GM19328 (cell line): ENCODE data around the gene KCTD10.

Experiments used
- ATAC-seq: cut with Tn5 transposase; IDR thresholded peaks from one replicate; pipeline ENCODE4 v1.9.1; 2021; ENCODE audit warnings: mild to moderate bottlenecking, moderate library complexity; ENCODE audit not compliant: unreplicated experiment

The KCTD10 gene

GRCh38 chr12:109495012-109495411, 17.9 kb upstream of the KCTD10 start:
- no peak for ATAC-seq

GRCh38 chr12:109494348-109494881, 17.3 kb upstream of the KCTD10 start:
- ATAC-seq = no peak

- ATAC-seq = no peak
Observed at GRCh38 chr12:109493938-109494337, 16.8 kb upstream of the KCTD10 start.

- ATAC-seq = no peak
Observed at GRCh38 chr12:109493090-109493489, 16.0 kb upstream of the KCTD10 start.

GRCh38 chr12:109492371-109492770, 15.3 kb upstream of the KCTD10 start:
- no peak for ATAC-seq

- ATAC-seq = no peak
Observed at GRCh38 chr12:109491671-109492070, 14.6 kb upstream of the KCTD10 start.

- no peak for ATAC-seq
Observed at GRCh38 chr12:109489955-109490565, 13.0 kb upstream of the KCTD10 start.

- ATAC-seq = no peak
Observed at GRCh38 chr12:109489016-109489954, 12.2 kb upstream of the KCTD10 start.

GRCh38 chr12:109488051-109488665, 11.1 kb upstream of the KCTD10 start:
- ATAC-seq = no peak

- no peak for ATAC-seq
Observed at GRCh38 chr12:109487181-109488050, 10.3 kb upstream of the KCTD10 start.

GRCh38 chr12:109485201-109485600, 8.1 kb upstream of the KCTD10 start:
- no peak for ATAC-seq

GRCh38 chr12:109483346-109483745, 6.2 kb upstream of the KCTD10 start:
- no peak for ATAC-seq

GRCh38 chr12:109482894-109483293, 5.8 kb upstream of the KCTD10 start:
- ATAC-seq = no peak

- ATAC-seq = no peak
Observed at GRCh38 chr12:109482491-109482890, 5.4 kb upstream of the KCTD10 start.

- ATAC-seq = no peak
Observed at GRCh38 chr12:109481863-109482262, 4.8 kb upstream of the KCTD10 start.

GRCh38 chr12:109480356-109480755, 3.3 kb upstream of the KCTD10 start:
- no peak for ATAC-seq

- ATAC-seq = no peak
Observed at GRCh38 chr12:109479761-109480160, 2.7 kb upstream of the KCTD10 start.

GRCh38 chr12:109477963-109478315, 839 bp upstream of the KCTD10 start:
- no peak for ATAC-seq

- ATAC-seq = no peak
Observed at GRCh38 chr12:109476807-109477184, 304 bp downstream of the KCTD10 start.

GRCh38 chr12:109475993-109476806, 900 bp downstream of the KCTD10 start:
- ATAC-seq = no peak
